Suprapubic skin (tissue), 4 donors: ENCODE data around the gene PQBP1. TPM values are rescaled to one million over a fixed set of nuclear protein-coding genes. Genes with fewer than 3 reads are reported as not detected.
"Not testable (repeated sequence)": the region's sequence is repeated elsewhere in the genome, so short reads cannot be mapped to it uniquely, and the experiment has no call there.

Experiments used
- DNase-seq, 2 donors: peaks; one replicate each; pipeline ENCODE4 v3.0.0-alpha.2; 2019; ENCODE audit warnings: low spot score in 2 of 2
- H3K27ac ChIP-seq: fragments of 200-600 bp; sonication (generic); one replicate; pipeline ENCODE4 v1.5.1; 2019
- H3K27me3 ChIP-seq: fragments of 200-600 bp; sonication (generic); one replicate; pipeline ENCODE4 v1.5.1; 2019
- H3K36me3 ChIP-seq: fragments of 200-600 bp; sonication (generic); one replicate; pipeline ENCODE4 v1.5.1; 2019
- H3K4me1 ChIP-seq: fragments of 200-600 bp; sonication (generic); one replicate; pipeline ENCODE4 v1.5.1; 2019
- H3K4me3 ChIP-seq: fragments of 200-600 bp; sonication (generic); one replicate; pipeline ENCODE4 v1.5.1; 2019; ENCODE audit warnings: mild to moderate bottlenecking
- H3K9me3 ChIP-seq: fragments of 200-600 bp; sonication (generic); one replicate; pipeline ENCODE4 v1.5.1; 2019
- CTCF ChIP-seq, 2 donors: fragments of 200-600 bp in 1 of 2; fragments of 450-650 bp in 1 of 2; sonication (generic) in 1 of 2; IDR thresholded peaks; one replicate each; pipeline ENCODE4 v1.5.1; 2016 to 2019; ENCODE audit warnings: antibody characterized with exemption in 2 of 2, mild to moderate bottlenecking in 1 of 2, moderate library complexity in 1 of 2
- EP300 ChIP-seq: sonication (generic); formaldehyde crosslinking; IDR thresholded peaks from one replicate; pipeline ENCODE4 v1.6.1; 2017; ENCODE audit warnings: antibody characterized with exemption
- POLR2A ChIP-seq, 2 donors: fragments of 450-650 bp; IDR thresholded peaks; one replicate each; pipeline ENCODE4 v1.6.1; 2017; ENCODE audit warnings: antibody characterized with exemption in 2 of 2, mild to moderate bottlenecking in 2 of 2, moderate library complexity in 2 of 2
- POLR2AphosphoS5 ChIP-seq, 3 donors: sonication (generic); formaldehyde crosslinking; IDR thresholded peaks; one replicate each; pipeline ENCODE4 v1.6.1; 2017; ENCODE audit warnings: antibody characterized with exemption in 3 of 3
- WGBS: methylation state at CpG from one replicate; pipeline ENCODE4 v1.1.5; 2018; 5-methylcytosine and 5-hydroxymethylcytosine counted together
- total RNA-seq, 4 donors: library from RNA; depleted of rRNA; stranded (reverse); fragments of >200 nt; gene quantifications; one replicate each; pipeline ENCODE4 v1.1.0, GENCODE V29; 2016

PQBP1 gene
- 10 to 100 TPM; 51.8 to 88.3 (median 71.9) TPM for total RNA-seq

- Histone ChIP-seq H3K27me3 (no peaks in the 10 kb centered on the region), H3K9me3 (no peaks in the 10 kb centered on the region), H3K4me1 (peaks cover 8% of the 10 kb centered on the region), H3K27ac (peak within 1 kb of the TSS; percentile 93), H3K36me3 (peaks cover 25% of the 10 kb centered on the region), H3K4me3 (peak within 1 kb of the TSS; percentile 56)
- TF ChIP-seq POLR2A (IDR thresholded peaks at IDR 0.05) (peak in 1 of 2 donors; percentile 66), POLR2AphosphoS5 (IDR thresholded peaks at IDR 0.05) (peak; percentile 2 to 68 (median 20)), CTCF (IDR thresholded peaks at IDR 0.05) (no peak), EP300 (no peak)
- WGBS: 32% methylated on average over 39 of the region's 49 CpGs
- DNase-seq: peak; percentile 92
Observed at GRCh38 chrX:48897625-48898306, at the start of gene PQBP1, which contains the start of gene TIMM17B. Gene PQBP1 (plus strand): TSS chrX:48897930. CDS start chrX:48898510, 580 bp downstream. Gene TIMM17B (minus strand): TSS chrX:48897768. CDS start chrX:48897749, 19 bp downstream.

- Histone ChIP-seq H3K27ac (no peak overlapping the region), H3K4me3 (no peak overlapping the region), H3K9me3 (no peaks in the 10 kb centered on the region), H3K27me3 (no peaks in the 10 kb centered on the region), H3K4me1 (no peaks in the 10 kb centered on the region), H3K36me3 (no peaks in the 10 kb centered on the region)
- 49% methylated on average over 1 of the region's 1 CpG for WGBS
- no peak for DNase-seq
- TF ChIP-seq CTCF (IDR thresholded peaks at IDR 0.05): no peak
- TF ChIP-seq POLR2AphosphoS5 (IDR thresholded peaks at IDR 0.05): no peak
- TF ChIP-seq POLR2A (IDR thresholded peaks at IDR 0.05): no peak
- no peak for TF ChIP-seq EP300
Observed at GRCh38 chrX:48848847-48849246, 48.9 kb upstream of the PQBP1 start.

GRCh38 chrX:48852857-48853256 is 44.9 kb upstream of the PQBP1 start:
- WGBS: 65% methylated on average over 6 of the region's 7 CpGs
- Histone ChIP-seq H3K4me3 (no peak overlapping the region), H3K36me3 (no peaks in the 10 kb centered on the region), H3K27ac (no peak overlapping the region), H3K9me3 (no peaks in the 10 kb centered on the region), H3K4me1 (no peaks in the 10 kb centered on the region), H3K27me3 (no peaks in the 10 kb centered on the region)
- DNase-seq: no peak
- no peak for TF ChIP-seq EP300
- no peak for TF ChIP-seq POLR2A (IDR thresholded peaks at IDR 0.05)
- TF ChIP-seq CTCF (IDR thresholded peaks at IDR 0.05): no peak
- TF ChIP-seq POLR2AphosphoS5 (IDR thresholded peaks at IDR 0.05): no peak

- H3K27ac ChIP-seq, H3K4me1 ChIP-seq, DNase-seq, H3K27me3 ChIP-seq, H3K9me3 ChIP-seq, H3K4me3 ChIP-seq, H3K36me3 ChIP-seq: not testable (repeated sequence)
Observed at GRCh38 chrX:48853494-48853893, 44.2 kb upstream of the PQBP1 start.

GRCh38 chrX:48854121-48854804 is 43.5 kb upstream of the PQBP1 start:
- not testable (repeated sequence) for H3K4me3 ChIP-seq, H3K4me1 ChIP-seq, DNase-seq, H3K36me3 ChIP-seq, H3K27me3 ChIP-seq, H3K27ac ChIP-seq, H3K9me3 ChIP-seq
- 89% methylated on average over 10 of the region's 12 CpGs for WGBS

GRCh38 chrX:48854898-48855297 is 42.8 kb upstream of the PQBP1 start:
- no peak for DNase-seq
- H3K27me3 ChIP-seq: no peaks in the 10 kb centered on the region
- no peaks in the 10 kb centered on the region for H3K9me3 ChIP-seq
- no peak for TF ChIP-seq EP300
- no peak for TF ChIP-seq CTCF (IDR thresholded peaks at IDR 0.05)
- TF ChIP-seq POLR2AphosphoS5 (IDR thresholded peaks at IDR 0.05): no peak
- TF ChIP-seq POLR2A (IDR thresholded peaks at IDR 0.05): no peak
- no peak overlapping the region for H3K4me3 ChIP-seq
- no peaks in the 10 kb centered on the region for H3K36me3 ChIP-seq
- no peak overlapping the region for H3K27ac ChIP-seq
- WGBS: 42% methylated on average over 5 of the region's 5 CpGs
- no peaks in the 10 kb centered on the region for H3K4me1 ChIP-seq
